ENCODE results near the gene ZFPM1.
"Not testable (repeated sequence)": the region's sequence is repeated elsewhere in the genome, so short reads cannot be mapped to it uniquely, and the experiment has no call there.

ZFPM1 gene

DNA sequence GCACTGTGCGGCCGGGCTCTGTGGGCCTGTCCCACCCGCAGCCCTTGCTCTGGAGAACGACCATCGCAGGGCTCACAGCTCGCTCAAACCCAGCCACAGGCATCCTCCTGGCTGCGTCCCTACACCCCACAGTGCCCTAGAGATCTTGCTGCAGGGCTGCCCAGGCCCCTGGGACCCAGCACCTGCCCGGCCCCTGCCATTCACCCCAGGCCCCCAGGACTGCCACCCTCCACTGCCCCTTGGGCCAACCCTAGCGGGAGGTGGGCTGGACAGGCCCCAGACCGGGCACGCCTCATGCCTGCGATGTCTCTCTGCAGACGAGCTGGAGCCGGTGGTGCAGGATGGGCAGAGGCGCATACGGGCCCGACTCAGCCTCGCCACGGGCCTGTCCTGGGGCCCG lies 61.0 kb downstream of the ZFPM1 start:
- H3K27ac ChIP-seq = no peak overlapping the region
- no peak for TF ChIP-seq ZFX (IDR thresholded peaks at IDR 0.05; ENCODE audit: borderline replicate concordance)
- TF ChIP-seq CTCF (IDR thresholded peaks at IDR 0.05) = no peak

- no peak for TF ChIP-seq CTCF (IDR thresholded peaks at IDR 0.05)
- no peak for TF ChIP-seq ZFX (IDR thresholded peaks at IDR 0.05; ENCODE audit: borderline replicate concordance)
Observed at GRCh38 chr16:88514526-88515232, 61.6 kb downstream of the ZFPM1 start.

GRCh38 chr16:88515371-88515770 lies 62.3 kb downstream of the ZFPM1 start:
- no peak overlapping the region for H3K27ac ChIP-seq
- TF ChIP-seq CTCF (IDR thresholded peaks at IDR 0.05) = no peak
- no peak for TF ChIP-seq ZFX (IDR thresholded peaks at IDR 0.05; ENCODE audit: borderline replicate concordance)

More at GRCh38 chr16:88514526-88515232, 61.6 kb downstream of the ZFPM1 start:
- H3K27ac ChIP-seq = no peak overlapping the region

DNA sequence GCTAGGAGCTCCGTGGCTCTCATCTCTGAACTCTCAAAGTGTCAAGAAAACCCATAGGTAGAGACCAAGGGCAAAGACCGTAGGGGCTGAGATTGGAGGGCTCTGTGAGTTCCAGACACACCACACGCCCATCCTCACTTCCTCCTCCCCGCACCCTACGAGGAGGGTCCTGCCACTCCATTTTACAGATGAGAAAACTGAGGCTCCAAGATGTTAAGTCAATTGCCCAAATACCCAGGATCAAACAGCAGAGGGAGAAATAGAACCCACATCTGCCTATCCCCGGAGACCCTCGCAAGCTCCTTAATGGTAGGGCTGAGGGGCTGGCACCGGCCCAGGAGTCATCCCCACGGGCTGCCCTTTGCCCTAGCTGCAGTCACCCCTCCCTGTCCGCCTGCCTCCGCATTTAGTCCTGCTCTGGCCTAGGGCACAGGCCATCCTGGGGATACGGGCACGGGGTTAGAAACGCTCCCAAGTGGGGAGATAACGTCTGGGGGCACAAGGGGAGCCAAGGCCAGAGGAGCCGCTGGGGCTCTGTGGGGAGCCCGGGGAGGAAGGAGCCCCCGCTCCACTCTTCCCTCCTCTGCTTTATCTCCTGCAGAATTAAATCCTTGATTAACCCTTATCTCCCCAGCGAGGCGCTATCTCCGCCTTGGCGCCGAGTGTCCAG lies 63.0 kb downstream of the ZFPM1 start:
- TF ChIP-seq CTCF (IDR thresholded peaks at IDR 0.05) (no peak), ZFX (IDR thresholded peaks at IDR 0.05; ENCODE audit: borderline replicate concordance) (no peak)
- H3K27ac ChIP-seq = no peak overlapping the region

- no peak overlapping the region for H3K27ac ChIP-seq
- TF ChIP-seq ZFX (IDR thresholded peaks at IDR 0.05; ENCODE audit: borderline replicate concordance) (no peak), CTCF (IDR thresholded peaks at IDR 0.05) (no peak)
Observed at GRCh38 chr16:88516601-88517061, 63.6 kb downstream of the ZFPM1 start.

- not testable (repeated sequence) for H3K27ac ChIP-seq
Observed at GRCh38 chr16:88517208-88517774, 64.2 kb downstream of the ZFPM1 start.

- H3K27ac ChIP-seq = not testable (repeated sequence)
Observed at GRCh38 chr16:88518411-88519111, 65.5 kb downstream of the ZFPM1 start.

GRCh38 chr16:88519240-88519639 lies 66.2 kb downstream of the ZFPM1 start:
- TF ChIP-seq CTCF (IDR thresholded peaks at IDR 0.05) (no peak), ZFX (IDR thresholded peaks at IDR 0.05; ENCODE audit: borderline replicate concordance) (no peak)

More at GRCh38 chr16:88519240-88519639, 66.2 kb downstream of the ZFPM1 start:
- no peak overlapping the region for H3K27ac ChIP-seq

Data from 22Rv1 (cell line).